Measurements from ENCODE around the gene CDIPT.
"Not testable (repeated sequence)": the region's sequence is repeated elsewhere in the genome, so short reads cannot be mapped to it uniquely, and the experiment has no call there.

CDIPT gene

DNA sequence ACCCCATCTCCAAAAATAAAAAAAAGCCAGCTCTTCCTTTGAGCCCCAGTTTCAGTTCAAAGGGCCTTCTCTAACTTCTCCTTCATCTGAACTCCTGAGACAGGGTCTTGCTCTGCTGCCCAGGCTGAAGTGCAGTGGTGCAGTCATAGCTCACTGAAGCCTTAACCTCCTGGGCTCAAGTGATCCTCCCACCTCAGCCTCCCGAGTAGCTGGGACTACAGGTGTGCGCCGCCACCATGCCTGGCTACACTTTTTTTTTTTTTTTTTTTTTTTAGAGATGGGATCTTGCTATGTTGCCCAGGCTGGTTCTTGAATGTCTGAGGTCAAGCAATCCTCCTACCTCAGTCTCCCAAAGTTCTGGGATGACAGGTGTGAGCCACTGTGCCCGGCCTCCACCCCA, 29.8 kb downstream of the CDIPT start:
- in situ Hi-C loops (cut with MboI; ENCODE audit: low sequenced_read_pairs) = not testable (repeated sequence)

DNA sequence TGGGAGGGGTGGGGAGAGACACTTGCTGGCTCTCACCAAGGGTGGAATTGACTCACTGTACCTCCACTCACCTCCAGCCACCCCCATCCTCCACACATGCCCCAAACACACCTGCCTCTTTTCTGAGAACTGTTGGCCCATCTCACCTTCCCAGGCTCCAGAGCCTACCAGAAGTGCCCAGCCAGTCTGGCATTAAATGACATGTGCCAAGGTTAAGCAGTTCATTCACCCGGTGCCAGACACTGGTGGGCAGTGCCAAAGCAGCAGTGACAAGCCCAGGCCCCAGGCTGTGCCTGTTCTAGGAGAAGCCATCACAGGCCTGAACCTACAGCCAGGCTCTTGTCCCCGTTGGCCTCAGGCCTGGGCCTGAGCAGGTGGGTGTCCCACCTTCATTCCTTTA, 31.5 kb downstream of the CDIPT start:
- in situ Hi-C loops (cut with MboI; ENCODE audit: low sequenced_read_pairs) = no loop called here

DNA sequence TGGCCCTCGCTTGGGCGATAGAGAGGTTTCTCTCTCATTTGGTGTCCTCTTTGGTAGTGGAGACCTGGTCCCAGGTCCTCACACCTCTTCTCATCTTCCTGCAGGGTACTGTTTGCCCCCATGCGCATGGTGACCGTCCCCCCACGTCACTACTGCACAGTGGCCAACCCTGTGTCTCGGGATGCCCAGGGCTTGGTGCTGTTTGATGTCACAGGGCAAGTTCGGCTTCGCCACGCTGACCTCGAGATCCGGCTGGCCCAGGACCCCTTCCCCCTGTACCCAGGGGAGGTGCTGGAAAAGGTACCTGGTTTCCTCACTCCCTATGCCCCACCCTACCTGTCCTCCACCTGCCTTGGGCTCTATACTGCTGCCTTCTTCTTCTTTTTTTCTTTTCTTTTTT, 32.3 kb downstream of the CDIPT start:
- in situ Hi-C loops (cut with MboI; ENCODE audit: low sequenced_read_pairs) = no loop called here

DNA sequence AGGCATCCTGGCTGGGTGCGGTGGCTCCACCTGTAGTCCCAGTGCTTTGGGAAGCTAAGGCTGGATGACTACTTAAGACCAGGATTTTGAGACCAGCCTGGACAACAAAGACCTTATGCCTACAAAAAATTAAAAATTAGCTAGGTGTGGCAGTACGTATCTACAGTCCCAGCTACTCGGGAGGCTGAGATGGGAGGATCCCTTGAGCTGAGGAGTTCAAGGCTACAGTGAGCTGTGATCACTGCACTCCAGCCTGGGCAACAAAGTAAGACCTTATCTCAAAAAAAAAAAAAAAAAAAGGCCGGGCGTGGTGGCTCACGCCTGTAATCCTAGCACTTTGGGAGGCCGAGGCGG, 36.7 kb downstream of the CDIPT start:
- in situ Hi-C loops (cut with MboI; ENCODE audit: low sequenced_read_pairs) = no loop called here

DNA sequence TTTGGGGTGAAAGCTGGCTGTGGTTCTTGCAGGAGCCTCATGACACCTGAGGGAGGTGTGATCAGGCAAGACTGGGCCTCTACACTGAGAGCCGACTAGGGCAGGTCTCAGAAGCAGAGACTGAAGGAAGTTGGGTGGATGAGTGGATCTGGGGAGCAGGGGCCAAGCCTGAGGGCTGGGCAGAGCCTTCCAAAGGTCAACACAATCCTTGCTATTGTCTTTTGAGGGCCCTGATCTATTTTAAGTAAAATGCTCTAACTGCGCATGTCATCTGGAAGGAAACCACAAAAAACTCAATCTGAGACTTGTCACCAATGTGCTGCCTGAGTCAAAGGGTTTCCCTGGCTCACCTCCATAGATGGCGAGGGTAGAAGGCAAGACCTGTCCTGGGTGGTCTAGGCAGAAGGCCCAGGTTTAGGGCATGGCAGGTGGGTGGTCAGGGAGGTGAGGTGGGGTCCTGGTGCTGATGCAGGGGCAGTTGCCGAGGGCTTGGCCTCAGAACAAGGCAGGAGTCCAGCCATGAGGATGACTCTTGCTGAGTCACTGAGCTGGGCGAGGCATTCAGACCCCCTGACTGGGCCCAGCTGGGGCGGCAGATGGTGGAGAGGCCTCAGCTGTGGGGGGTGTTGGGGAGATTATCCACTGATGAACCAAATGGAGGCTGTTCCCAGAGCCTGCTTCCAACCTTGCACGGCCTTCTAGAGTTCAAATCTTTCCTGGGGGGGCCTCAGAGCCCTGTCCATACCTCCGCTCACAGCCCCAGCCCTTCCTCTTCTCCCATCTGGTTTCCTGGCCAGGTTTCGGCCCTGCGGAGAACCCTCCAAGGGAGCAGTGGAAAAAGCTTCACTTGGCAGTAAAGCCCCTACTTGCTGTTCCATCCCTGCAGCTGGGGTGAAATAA, 37.6 kb downstream of the CDIPT start:
- in situ Hi-C loops (cut with MboI; ENCODE audit: low sequenced_read_pairs) = no loop called here

DNA sequence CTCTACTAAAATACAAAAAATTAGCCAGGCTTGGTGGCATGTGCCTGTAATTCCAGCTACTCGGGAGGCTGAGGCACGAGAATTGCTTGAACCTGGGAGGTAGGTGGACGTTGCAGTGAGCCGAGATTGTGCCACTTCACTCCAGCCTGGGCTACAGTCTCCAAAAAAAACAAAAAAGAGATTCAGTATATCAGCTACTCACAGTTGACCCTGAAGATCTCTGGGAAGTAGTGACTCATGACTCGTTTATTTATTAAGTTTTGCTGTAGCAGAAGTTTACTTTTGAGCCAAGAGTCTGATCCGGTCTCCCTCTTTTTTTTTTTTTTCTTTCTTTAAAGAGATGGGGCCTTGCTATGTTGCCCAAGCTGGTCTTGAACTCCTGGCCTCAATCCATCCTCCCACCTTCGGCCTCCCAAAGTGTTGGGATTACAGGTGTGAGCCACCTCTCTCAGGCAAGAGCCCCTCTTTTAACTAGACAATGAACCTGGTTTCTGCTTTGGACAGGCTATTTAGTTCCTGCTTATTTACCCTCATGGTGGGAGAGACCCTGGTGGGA, 38.4 kb downstream of the CDIPT start:
- in situ Hi-C loops (cut with MboI; ENCODE audit: low sequenced_read_pairs) = no loop called here

DNA sequence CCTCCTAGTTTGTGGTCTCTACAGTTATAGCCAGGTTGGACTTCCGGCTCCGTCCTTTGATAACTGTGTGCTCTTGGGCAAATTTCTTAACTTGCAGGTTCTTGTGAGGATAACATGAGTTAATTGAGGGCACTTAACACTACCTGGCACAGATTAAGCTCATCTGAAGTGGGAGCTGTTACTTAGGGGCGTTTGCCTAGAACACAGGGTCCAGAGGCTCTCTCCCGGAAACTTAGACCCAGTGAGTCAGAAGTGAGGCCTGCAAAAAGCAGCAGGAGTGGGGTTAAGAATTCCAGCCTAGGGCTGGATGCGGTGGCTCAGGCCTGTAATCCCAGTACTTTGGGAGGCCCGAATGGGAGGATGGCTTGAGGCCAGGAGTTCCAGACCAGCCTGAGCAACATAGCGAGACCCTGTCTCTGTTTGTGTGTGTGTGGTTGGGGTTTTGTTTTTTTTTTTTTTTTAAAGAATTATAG, 41.3 kb downstream of the CDIPT start:
- in situ Hi-C loops (cut with MboI; ENCODE audit: low sequenced_read_pairs) = no loop called here

DNA sequence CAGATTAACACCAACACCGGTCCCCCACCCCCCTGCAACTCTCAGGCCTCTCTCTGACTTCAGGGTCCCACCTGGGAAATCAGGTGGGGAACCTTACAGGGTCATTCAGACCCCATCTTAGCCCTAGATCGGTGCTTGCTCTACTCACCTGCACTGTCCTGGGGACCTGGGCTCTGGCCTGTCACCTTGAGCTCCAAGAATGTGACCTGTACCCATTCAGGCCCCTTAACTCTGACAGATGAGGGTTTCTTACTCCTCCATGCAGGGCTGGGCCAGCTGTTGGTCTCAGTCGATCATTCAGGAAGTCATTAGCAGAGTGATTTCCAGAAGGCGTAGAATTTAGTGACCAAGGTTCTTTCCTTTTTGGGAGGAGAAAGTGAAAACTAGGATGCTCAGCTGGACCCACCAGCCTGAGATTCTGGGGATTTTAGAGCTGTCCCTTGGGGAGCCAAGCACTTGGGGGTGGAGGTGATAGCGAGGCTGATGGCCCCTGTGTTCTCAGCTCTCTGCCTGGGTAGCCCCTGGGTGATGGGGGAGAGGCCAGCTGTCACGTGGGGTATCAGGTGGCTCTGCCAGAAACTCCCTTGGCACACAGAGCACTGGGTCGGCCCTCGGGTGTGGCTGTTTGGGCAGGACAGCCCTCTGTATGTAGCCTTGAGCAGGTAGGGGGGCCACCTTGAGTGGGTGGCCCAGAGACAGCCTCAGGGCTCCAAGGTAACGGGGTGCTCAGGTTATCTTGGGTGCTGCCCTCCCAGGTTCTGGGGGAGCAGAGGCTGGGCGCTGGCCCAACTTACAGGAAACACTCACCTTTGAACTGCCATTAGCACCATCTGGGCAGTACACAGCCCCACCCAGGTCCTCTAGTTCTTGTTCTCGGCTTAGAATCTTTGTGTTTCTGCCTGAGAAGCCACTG, 42.0 kb downstream of the CDIPT start:
- in situ Hi-C loops (cut with MboI; ENCODE audit: low sequenced_read_pairs) = no loop called here

DNA sequence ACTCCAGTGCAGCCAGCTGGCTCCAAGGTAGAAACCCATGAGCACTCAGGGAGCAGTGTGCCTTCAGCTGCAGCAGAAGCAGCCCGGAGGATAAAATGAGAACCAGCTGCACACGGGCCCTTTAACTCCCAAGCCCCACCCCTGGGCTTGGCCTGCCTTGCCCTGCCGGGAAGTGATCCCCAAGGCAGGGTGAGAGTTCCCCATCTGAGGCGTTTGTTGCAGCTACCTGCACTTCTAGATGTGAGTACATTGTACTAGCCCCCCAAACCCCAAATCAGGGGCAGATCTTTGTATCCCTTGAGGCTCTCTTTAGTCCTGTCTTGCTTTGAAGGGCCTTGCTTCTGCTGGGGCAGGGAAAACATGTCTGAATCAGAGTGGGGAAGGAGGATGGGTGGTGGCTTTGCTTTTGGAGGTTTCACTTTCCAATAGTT, 42.7 kb downstream of the CDIPT start, which contains the start of gene MVP:
Gene MVP, plus strand, starts transcription at position 192 of the 431 bp plus-strand sequence. CDS start 10,088 bp downstream, outside the sequence.
- in situ Hi-C loops (cut with MboI; ENCODE audit: low sequenced_read_pairs) = no loop called here

DNA sequence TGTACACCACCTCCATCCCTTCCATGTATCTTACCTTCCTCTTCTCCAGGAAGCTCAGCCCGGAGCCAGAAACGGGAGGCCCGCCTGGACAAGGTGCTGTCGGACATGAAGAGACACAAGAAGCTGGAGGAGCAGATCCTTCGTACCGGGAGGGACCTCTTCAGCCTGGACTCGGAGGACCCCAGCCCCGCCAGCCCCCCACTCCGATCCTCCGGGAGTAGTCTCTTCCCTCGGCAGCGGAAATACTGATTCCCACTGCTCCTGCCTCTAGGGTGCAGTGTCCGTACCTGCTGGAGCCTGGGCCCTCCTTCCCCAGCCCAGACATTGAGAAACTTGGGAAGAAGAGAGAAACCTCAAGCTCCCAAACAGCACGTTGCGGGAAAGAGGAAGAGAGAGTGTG, 43.5 kb downstream of the CDIPT start:
- in situ Hi-C loops (cut with MboI; ENCODE audit: low sequenced_read_pairs) = no loop called here

DNA sequence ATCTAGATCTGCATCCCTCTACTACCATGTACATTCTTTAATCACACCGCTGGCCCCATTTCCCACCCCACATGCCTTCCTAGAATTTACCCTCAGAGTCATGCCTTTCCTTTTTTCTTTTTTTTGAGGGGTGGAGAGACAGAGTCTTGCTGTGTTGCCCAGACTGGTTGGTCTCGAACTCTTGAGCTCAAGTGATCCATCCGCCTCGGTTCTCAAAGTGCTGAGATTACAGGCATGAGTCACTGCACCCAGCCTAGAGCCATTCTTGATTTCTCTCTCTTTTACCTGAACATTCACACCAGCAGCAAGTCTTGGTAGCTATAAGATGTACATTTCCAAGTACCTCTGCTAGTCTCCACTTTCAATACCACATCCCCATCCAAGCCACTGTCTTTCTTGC, 44.9 kb downstream of the CDIPT start:
- in situ Hi-C loops (cut with MboI; ENCODE audit: low sequenced_read_pairs) = no loop called here

DNA sequence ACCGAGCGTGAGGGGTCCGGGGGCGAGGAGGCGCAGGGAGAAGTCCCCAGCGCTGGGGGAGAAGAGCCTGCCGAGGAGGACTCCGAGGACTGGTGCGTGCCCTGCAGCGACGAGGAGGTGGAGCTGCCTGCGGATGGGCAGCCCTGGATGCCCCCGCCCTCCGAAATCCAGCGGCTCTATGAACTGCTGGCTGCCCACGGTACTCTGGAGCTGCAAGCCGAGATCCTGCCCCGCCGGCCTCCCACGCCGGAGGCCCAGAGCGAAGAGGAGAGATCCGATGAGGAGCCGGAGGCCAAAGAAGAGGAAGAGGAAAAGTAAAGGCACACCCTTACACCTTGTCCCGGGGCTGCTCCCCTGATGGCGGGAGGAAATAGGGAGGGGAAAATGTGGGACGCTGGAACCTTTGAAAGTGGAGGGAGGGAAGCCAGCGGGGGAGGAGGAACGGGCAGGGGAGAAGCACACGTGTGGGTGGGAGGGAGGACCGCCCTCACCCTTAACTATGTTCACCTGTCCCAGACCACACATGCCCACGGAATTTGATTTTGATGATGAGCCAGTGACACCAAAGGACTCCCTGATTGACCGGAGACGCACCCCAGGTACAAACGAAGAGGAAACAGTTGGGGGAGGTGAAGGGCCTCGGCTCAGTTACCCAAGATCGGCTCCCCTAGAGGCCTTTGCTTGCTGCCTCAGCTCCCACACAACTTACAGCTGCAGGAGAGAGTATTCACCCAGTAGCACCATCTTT, 46.2 kb downstream of the CDIPT start:
- in situ Hi-C loops (cut with MboI; ENCODE audit: low sequenced_read_pairs) = no loop called here

DNA sequence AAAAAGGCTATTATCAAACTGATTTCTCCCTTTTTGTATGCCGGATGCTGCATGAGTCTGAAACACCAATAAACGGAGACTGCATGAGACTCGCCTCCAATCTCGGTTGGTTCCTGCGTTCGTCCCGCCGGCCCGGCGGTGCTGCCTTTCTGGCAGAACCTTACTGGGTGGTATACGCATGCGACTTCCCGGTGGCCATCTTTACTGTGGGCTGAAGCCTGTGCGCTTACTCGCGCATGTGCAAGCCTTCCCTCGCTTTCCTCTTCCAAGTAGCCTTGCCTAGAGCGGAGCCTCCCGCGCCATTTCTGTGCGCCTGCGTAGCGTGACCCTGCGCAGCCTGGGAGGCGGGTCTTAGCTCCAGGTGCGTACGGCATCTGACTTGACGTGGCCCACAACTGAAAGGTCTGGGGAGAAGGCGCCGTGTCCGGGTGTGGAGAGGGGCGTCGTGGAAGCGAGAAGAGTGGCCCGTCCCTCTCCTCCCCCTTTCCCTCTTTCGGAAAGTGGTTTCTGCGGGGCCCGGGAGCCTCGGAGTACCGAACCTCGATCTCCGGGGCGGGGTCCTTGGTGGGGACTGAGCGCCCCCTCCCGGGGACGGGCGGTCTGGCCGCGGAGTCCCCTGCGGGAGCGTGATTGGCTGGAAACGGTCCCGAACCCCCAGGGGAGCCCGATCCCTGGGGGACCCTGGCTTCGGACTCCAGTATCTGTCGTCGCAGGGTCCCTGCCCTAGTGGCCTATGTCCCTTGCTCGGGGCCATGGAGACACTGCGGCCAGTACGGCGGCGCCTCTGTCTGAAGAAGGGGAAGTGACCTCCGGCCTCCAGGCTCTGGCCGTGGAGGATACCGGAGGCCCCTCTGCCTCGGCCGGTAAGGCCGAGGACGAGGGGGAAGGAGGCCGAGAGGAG, 47.0 kb downstream of the CDIPT start, which contains the start of gene PAGR1:
Gene PAGR1, plus strand, starts transcription at position 360 of the 901 bp plus-strand sequence. Its CDS starts 374 bp downstream, at position 734.
- in situ Hi-C loops (cut with MboI; ENCODE audit: low sequenced_read_pairs) = no loop called here

DNA sequence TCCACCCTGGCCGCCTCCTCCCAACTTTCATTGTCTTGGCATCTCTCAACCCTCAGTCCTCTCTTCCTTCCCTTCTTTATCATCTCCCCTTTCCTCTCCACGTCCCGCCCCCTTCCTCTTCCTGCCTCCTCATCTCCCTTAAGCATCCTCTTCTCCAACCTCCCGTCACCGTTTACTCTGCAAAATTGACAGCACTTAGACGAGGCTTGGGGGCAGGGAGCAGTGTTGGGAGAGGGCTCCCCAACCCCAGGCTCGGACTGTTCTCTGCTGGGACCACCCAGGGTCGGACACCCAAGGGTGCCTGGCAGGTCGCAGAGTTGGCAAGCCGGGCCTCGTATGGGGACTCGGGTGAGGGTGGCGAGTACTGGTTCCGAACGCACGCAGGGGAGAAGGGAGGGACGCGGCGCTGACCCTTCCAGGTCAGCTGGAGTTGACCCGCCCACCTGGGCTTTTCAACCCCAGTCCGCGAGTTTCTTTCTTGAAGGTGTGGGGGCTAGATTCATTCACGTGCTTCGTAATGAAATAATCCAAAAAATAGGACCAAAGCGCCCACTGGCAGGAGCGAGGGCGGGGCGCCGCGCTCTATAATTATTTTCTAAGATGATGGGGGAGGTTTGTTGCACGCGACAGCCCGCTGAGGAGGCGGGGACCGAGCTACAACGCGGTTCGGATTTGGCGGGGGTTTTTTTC, 47.8 kb downstream of the CDIPT start:
- in situ Hi-C loops (cut with MboI; ENCODE audit: low sequenced_read_pairs) = no loop called here

DNA sequence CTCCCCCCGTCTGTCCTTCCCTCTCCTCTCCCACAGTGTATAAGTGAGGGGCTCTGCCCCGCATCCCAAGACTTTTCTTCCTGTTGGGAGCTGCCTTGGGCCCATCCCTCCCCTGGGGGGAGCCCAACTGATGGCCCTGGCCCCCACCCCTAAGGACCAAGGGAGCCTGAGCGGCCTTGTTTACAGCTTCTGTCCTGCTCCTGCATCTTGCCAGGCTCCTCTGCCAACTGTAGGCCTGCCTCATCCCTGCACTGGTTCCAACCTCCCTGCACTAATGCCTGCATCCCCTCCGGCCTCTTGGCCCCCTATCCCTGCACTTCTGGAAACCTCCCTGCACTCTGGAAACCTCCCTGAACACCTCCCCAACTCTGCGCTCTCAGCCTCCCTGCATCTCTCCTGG, 48.4 kb downstream of the CDIPT start:
- in situ Hi-C loops (cut with MboI; ENCODE audit: low sequenced_read_pairs) = no loop called here

DNA sequence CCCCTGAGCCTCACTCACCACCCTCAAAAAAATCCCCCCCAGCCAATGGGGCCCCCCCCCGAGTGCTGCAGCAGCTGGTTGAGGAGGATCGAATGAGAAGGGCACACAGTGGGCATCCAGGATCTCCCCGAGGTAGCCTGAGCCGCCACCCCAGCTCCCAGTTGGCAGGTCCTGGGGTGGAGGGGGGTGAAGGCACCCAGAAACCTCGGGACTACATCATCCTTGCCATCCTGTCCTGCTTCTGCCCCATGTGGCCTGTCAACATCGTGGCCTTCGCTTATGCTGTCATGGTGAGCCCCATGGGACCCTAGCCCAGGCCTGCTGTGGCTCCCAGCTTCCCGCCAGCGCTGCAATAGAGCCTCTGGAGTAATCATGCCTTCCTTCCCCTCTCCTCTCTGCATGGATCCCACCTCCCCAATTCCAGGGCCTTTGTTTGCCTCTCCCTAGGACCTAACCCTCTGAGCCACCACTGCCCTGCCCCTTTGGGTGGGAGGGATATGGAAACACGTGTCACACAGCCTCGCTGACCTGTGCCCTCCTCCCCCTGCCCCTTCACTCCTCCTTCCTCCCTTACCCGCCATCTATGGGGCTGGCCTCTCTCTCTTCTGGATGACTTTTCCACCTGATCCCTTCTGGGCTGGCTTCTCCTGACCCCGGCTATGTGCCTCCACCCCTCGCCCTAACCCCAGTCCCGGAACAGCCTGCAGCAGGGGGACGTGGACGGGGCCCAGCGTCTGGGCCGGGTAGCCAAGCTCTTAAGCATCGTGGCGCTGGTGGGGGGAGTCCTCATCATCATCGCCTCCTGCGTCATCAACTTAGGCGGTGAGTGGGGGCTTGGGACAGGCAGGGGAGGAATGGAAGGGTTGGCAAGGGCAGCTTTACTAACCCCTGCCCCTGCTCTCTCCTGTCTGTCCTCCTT, 49.1 kb downstream of the CDIPT start:
- in situ Hi-C loops (cut with MboI; ENCODE audit: low sequenced_read_pairs) = no loop called here

DNA sequence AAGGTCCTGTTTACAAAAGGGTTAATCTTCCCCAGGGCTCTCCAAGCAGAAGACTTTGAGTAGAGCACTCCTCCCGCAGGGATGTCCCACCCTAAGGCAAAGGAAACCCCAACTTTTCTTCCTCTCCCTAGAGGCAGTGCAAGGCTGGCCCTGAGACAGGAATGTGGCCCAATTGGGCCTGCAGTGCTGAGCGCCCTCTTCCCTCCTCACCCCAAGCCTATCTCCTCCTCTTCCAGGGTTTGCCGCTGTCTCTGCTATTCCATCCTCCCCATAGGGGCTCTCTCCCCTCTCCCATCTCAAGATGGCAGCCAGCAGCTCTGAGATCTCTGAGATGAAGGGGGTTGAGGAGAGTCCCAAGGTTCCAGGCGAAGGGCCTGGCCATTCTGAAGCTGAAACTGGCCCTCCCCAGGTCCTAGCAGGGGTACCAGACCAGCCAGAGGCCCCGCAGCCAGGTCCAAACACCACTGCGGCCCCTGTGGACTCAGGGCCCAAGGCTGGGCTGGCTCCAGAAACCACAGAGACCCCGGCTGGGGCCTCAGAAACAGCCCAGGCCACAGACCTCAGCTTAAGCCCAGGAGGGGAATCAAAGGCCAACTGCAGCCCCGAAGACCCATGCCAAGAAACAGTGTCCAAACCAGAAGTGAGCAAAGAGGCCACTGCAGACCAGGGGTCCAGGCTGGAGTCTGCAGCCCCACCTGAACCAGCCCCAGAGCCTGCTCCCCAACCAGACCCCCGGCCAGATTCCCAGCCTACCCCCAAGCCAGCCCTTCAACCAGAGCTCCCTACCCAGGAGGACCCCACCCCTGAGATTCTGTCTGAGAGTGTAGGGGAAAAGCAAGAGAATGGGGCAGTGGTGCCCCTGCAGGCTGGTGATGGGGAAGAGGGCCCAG, 50.0 kb downstream of the CDIPT start:
- in situ Hi-C loops (cut with MboI; ENCODE audit: low sequenced_read_pairs) = no loop called here

Data from HL-60/S4 treated with phorbol 12-myristate 13-acetate at 8.2 ng/mL for 4 days and 3 days (cell line).